Stomach (tissue), 9 donors: ENCODE results near the gene CYCS. TPM values are rescaled to one million over a fixed set of nuclear protein-coding genes. Genes with fewer than 3 reads are reported as not detected.
A peak's percentile ranks its signal among the peaks of the same experiment; 100 is the strongest.
"Not testable (repeated sequence)": the region's sequence is repeated elsewhere in the genome, so short reads cannot be mapped to it uniquely, and the experiment has no call there.

Experiments used
- DNase-seq, 2 donors: peaks; one replicate each; pipeline versions ENCODE4 v3.0.0 to v3.0.0-alpha.2; 2013 to 2019
- H3K27ac ChIP-seq, 5 donors: fragments of 200-600 bp in 4 of 5; sonication (generic) in 4 of 5; one replicate each; pipeline ENCODE4 v1.5.1; 2013 to 2019; ENCODE audit warnings: mild to moderate bottlenecking in 1 of 5, moderate library complexity in 1 of 5
- H3K27me3 ChIP-seq, 3 donors: fragments of 200-600 bp; sonication (generic); one replicate each; pipeline ENCODE4 v1.5.1; 2017 to 2019; ENCODE audit warnings: mixed run types in 1 of 3
- H3K36me3 ChIP-seq, 4 donors: fragments of 200-600 bp; sonication (generic); 1 replicate in 3 of 4; 2 replicates in 1 of 4; pipeline ENCODE4 v1.5.1; 2016 to 2019
- H3K4me1 ChIP-seq, 4 donors: fragments of 200-600 bp; sonication (generic); one replicate each; pipeline ENCODE4 v1.5.1; 2016 to 2019
- H3K4me3 ChIP-seq, 4 donors: fragments of 200-600 bp; sonication (generic) in 3 of 4; one replicate each; pipeline ENCODE4 v1.5.1; 2016 to 2019; ENCODE audit warnings: mild to moderate bottlenecking in 1 of 4
- H3K9me3 ChIP-seq, 4 donors: fragments of 200-600 bp; sonication (generic); one replicate each; pipeline ENCODE4 v1.5.1; 2016 to 2019
- EP300 ChIP-seq: sonication (generic); formaldehyde crosslinking; IDR thresholded peaks from one replicate; pipeline ENCODE4 v1.6.1; 2017; ENCODE audit warnings: antibody characterized with exemption
- POLR2A ChIP-seq, 4 donors: fragments of 450-650 bp; IDR thresholded peaks; one replicate each; pipeline ENCODE4 v1.6.1; 2016; ENCODE audit warnings: antibody characterized with exemption in 4 of 4, control low read depth in 2 of 4, mild to moderate bottlenecking in 1 of 4, moderate library complexity in 1 of 4
- POLR2AphosphoS5 ChIP-seq, 3 donors: sonication (generic); formaldehyde crosslinking; IDR thresholded peaks; one replicate each; pipeline ENCODE4 v1.6.1; 2016; ENCODE audit warnings: antibody characterized with exemption in 3 of 3
- WGBS, 5 donors: extraction: QIAGEN DNeasy Blood & Tissue Kit in 3 of 5; methylation state at CpG; one replicate each; pipeline versions ENCODE4 v1.1.5 to v1.1.7; 2013 to 2018; 5-methylcytosine and 5-hydroxymethylcytosine counted together
- intact Hi-C: fragments of 100-400 bp; cut with DNase I; formaldehyde crosslinking; loops from one replicate; pipeline ENCODE4 v1.15.1; 2023; ENCODE audit warnings: low total_unique reads
- polyA plus RNA-seq, 3 donors: library from polyadenylated mRNA; stranded (reverse); fragments of 200-250 nt; gene quantifications; one replicate each; pipeline ENCODE4 v1.2.3, GENCODE V29; 2013
- total RNA-seq, 5 donors: library from RNA; depleted of rRNA; stranded (reverse); fragments of >200 nt; gene quantifications; one replicate each; pipeline versions ENCODE4 v1.1.0 to v1.2.3, GENCODE V29; 2014 to 2016
- TF ChIP-seq, protein P1 (sequence below), 7 experiments: fragments of 450-650 bp in 4 of 7; fragments of 200-600 bp in 3 of 7; sonication (generic) in 3 of 7; IDR thresholded peaks; one replicate each; pipeline ENCODE4 v1.5.1; 2016 to 2019; ENCODE audit warnings: antibody characterized with exemption in 7 of 7, control low read depth in 2 of 7, mild to moderate bottlenecking in 1 of 7
- donor health status: healthy with polysubstance abuse.
- donor health status: Bipolar disorder and iron deficiency.
- donor health status: healthy.

The CYCS gene
- total and polyA plus RNA-seq, 8 donors, result 34.5 to 124 (median 67.7) TPM

DNA sequence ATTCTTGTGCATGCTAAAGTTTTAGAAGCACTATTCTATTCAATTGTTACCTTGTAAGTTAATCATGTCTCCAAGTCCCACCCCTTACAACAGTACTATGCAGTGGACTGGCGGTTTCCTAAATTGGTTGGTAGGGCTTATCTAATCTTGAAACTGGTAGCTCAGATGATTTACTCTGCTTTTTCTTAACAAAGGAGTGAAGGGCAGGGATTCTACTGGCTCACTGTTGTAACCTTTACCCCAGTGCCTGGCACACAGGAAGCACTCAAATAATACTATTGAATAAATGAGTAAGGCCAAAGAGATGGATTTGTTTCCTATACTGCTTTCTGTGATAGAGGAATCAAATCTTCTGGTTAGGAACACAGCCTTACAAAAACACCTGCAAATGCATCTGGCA is 46.0 kb upstream of the CYCS start:
- Histone ChIP-seq H3K9me3 (no peaks in the 10 kb centered on the region), H3K27me3 (no peaks in the 10 kb centered on the region), H3K4me1 (peaks cover 6 to 21% (median 14%) of the 10 kb centered on the region in 4 donors), H3K4me3 (no peak overlapping the region), H3K27ac (peak overlapping the region in 2 of 5 donors; percentile 29 to 76), H3K36me3 (peaks cover 0 to 14% (median 2%) of the 10 kb centered on the region in 4 donors)
- 34 to 75% (median 60%) methylated on average over 1 of the region's 1 CpG for WGBS, 5 donors
- intact Hi-C loops, result no loop called here
- DNase-seq, result peak; percentile 46 to 49
- peak in 2 of 3 donors; percentile 33 to 62 for TF ChIP-seq POLR2AphosphoS5 (IDR thresholded peaks at IDR 0.05)
- no peak for TF ChIP-seq EP300

DNA sequence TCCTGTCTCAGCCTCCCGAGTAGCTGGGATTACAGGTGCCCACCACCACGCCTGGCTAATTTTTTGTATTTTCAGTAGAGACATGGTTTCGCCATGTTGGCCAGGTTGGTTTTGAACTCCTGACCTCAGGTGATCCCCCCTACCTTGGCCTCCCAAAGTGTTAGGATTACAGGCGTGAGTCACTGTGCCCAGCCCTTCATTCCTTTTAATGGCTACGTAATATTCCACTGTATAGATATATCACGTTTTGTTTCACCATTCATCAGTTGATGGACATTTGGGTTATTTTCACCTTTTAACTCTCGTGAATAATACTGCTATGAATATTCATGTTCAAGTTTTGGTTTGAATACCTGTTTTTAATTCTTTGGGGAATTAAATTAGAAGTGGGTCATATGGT is 44.6 kb upstream of the CYCS start:
- no peak overlapping the region for H3K4me3 ChIP-seq
- no peak for DNase-seq
- intact Hi-C loops, result no loop called here
- no peaks in the 10 kb centered on the region for H3K9me3 ChIP-seq
- TF ChIP-seq POLR2A (IDR thresholded peaks at IDR 0.05), result no peak
- TF ChIP-seq EP300, result no peak
- TF ChIP-seq POLR2AphosphoS5 (IDR thresholded peaks at IDR 0.05), result no peak
- TF ChIP-seq, protein P1, sequence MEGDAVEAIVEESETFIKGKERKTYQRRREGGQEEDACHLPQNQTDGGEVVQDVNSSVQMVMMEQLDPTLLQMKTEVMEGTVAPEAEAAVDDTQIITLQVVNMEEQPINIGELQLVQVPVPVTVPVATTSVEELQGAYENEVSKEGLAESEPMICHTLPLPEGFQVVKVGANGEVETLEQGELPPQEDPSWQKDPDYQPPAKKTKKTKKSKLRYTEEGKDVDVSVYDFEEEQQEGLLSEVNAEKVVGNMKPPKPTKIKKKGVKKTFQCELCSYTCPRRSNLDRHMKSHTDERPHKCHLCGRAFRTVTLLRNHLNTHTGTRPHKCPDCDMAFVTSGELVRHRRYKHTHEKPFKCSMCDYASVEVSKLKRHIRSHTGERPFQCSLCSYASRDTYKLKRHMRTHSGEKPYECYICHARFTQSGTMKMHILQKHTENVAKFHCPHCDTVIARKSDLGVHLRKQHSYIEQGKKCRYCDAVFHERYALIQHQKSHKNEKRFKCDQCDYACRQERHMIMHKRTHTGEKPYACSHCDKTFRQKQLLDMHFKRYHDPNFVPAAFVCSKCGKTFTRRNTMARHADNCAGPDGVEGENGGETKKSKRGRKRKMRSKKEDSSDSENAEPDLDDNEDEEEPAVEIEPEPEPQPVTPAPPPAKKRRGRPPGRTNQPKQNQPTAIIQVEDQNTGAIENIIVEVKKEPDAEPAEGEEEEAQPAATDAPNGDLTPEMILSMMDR (IDR thresholded peaks at IDR 0.05), result no peak
- peaks cover 6 to 21% (median 14%) of the 10 kb centered on the region in 4 donors for H3K4me1 ChIP-seq
- no peaks in the 10 kb centered on the region for H3K27me3 ChIP-seq
- H3K27ac ChIP-seq, result no peak overlapping the region
- peaks cover 0 to 19% (median 14%) of the 10 kb centered on the region in 4 donors for H3K36me3 ChIP-seq
- 96 to 98% (median 97%) methylated on average over 7 of the region's 7 CpGs for WGBS, 5 donors

DNA sequence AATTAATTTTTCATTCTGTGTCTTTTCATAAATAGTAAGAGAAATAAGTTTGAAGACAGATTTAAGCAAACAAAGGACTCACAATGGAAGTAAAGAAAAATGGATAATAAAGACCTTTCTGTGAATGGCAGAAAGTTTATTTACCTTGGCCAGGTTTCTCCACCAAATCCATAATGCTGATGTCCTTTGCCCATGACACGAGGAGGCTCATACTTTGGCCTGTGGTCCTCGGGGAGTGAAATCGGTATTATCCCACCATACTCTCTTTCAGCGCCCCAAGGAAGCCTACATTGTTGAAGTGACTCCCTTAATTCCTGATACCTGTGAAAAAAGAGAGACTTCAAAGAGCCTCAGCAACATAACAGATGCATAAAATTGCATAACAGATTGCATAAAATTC is 43.1 kb upstream of the CYCS start:
- H3K27ac ChIP-seq, result no peak overlapping the region
- WGBS, 5 donors, result 41 to 59% (median 48%) methylated on average over 4 of the region's 4 CpGs
- intact Hi-C loops, result no loop called here

DNA sequence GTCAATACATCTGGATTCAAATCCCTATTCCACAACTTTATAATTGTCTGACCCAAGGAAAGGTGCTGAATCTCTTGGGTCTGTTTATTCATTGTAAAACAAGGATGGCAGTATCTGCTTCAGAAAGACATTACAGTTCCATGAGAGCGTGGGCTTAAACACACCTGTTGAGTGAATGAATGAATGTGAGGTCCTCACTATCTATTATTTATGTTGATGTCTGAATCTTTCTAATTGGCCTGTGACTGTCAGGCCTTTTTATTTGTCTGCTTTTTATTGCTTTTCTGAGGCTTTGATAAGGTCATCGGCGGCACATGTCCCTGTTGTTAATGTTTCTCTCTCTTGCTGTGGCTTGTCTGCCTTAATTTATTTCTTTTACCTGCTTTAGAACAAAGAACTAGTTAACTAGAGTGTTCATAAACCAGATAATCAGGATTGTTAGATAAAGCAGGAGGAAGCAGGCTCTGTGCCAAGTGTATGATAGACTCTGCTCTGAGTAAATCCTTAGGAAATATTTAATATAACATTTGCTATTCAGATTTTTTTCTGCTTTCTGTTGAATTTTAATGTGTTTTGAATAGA is 42.3 kb upstream of the CYCS start:
- 46 to 67% (median 49%) methylated on average over 3 of the region's 3 CpGs for WGBS, 5 donors
- no peak overlapping the region for H3K27ac ChIP-seq
- H3K4me3 ChIP-seq, result no peak overlapping the region
- TF ChIP-seq, protein P1 (IDR thresholded peaks at IDR 0.05), result no peak
- TF ChIP-seq POLR2A (IDR thresholded peaks at IDR 0.05), result no peak
- TF ChIP-seq EP300, result no peak
- TF ChIP-seq POLR2AphosphoS5 (IDR thresholded peaks at IDR 0.05), result no peak
- H3K9me3 ChIP-seq, result no peaks in the 10 kb centered on the region
- intact Hi-C loops, result no loop called here
- H3K4me1 ChIP-seq, result peaks cover 6 to 19% (median 9%) of the 10 kb centered on the region in 4 donors
- H3K36me3 ChIP-seq, result peaks cover 0 to 27% (median 18%) of the 10 kb centered on the region in 4 donors
- H3K27me3 ChIP-seq, result no peaks in the 10 kb centered on the region
- peak; percentile 34 to 47 for DNase-seq

More for the DNA sequence above, 43.1 kb upstream of the CYCS start:
- no peak for TF ChIP-seq EP300
- no peak for TF ChIP-seq POLR2AphosphoS5 (IDR thresholded peaks at IDR 0.05)
- TF ChIP-seq POLR2A (IDR thresholded peaks at IDR 0.05), result no peak
- TF ChIP-seq, protein P1 (IDR thresholded peaks at IDR 0.05), result no peak
- Histone ChIP-seq H3K4me3 (no peak overlapping the region), H3K36me3 (peaks cover 0 to 26% (median 18%) of the 10 kb centered on the region in 4 donors), H3K9me3 (no peaks in the 10 kb centered on the region), H3K4me1 (peaks cover 6 to 20% (median 13%) of the 10 kb centered on the region in 4 donors), H3K27me3 (no peaks in the 10 kb centered on the region)
- no peak for DNase-seq

DNA sequence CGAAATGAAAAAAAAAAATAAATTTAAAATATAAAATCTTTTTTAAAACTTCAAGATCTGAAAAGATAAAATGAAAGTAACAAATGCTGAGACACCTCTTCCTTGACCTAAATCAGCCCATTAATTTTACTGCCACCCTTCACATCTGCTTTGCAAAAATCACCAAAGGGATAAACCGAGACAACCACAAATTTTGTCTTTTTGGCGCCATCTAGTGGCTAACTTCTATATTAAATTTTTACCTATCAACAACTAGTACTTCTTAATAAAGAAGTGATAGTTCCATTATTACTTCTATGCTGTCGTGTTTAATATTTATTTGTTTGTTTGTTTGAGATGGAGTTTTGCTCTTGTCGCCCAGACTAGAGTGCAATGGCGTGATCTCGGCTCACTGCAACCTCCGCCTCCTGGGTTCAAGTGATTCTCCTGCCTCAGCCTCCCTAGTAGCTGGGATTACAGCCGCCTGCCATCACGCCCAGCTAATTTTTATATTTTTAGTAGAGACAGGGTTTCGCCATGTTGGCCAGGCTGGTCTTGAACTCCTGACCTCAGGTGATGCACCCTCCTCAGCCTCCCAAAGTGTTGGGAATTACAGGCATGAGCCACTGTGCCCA is 35.0 kb upstream of the CYCS start:
- H3K27me3 ChIP-seq, intact Hi-C loops, H3K27ac ChIP-seq, H3K9me3 ChIP-seq, H3K4me1 ChIP-seq, H3K4me3 ChIP-seq: not testable (repeated sequence)
- 48 to 54% (median 51%) methylated on average over 11 of the region's 11 CpGs for WGBS, 5 donors
- DNase-seq, result peak in 1 of 2 donors; percentile 78
- peaks cover 0 to 46% (median 14%) of the 10 kb centered on the region in 4 donors for H3K36me3 ChIP-seq
- TF ChIP-seq, protein P1 (IDR thresholded peaks at IDR 0.05), result peak in 3 of 7 experiments; percentile 14 to 52 (median 50)
